SK-N-DZ (cell line): ENCODE results near the gene AFF2.

Experiments used
- DNase-seq: peaks from one replicate; pipeline ENCODE4 v3.0.0-alpha.2; 2015; ENCODE audit warnings: low spot score

The AFF2 gene

DNA sequence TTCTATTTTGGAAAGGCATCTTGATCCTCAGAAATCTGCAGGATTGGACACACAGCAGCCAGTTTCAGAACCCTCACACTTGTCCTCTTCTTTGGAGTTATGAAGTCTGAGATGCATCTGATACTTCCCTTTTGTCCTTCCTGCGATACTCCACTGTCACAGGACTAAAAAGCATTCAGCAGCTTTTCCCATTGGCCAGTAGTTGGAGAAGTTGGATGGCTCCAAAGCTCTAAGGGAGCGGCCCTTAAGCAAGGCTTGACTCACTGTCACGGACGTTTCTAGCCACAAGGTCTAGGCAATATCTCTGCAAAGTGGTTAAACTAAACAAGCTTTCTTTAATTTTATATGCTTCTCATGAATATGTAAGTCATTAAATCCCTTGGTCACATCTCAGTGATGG is 417.0 kb downstream of the AFF2 start:
- no peak for DNase-seq

- no peak for DNase-seq
These were observed 423.2 kb downstream of the AFF2 start for GRCh38 chrX:148923631-148924030.

DNA sequence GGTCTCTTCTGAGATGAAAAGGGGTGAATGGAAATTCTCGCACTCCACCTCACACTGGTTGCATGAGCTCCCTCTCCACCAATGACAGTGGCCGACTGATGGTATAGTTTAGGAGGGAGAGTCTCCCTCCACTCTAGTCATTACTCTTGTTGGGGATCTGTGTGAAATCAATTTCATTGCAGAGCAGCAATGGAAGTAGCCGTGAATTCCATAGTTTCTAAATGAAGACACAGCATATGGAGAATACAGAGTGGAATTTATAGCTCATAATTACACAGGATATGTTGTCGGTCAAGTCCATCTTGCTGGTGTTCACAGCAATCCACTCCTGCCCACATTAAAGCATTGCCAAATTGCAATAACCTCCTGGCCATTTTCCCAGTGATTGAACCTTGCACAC is 426.0 kb downstream of the AFF2 start:
- DNase-seq: no peak

DNA sequence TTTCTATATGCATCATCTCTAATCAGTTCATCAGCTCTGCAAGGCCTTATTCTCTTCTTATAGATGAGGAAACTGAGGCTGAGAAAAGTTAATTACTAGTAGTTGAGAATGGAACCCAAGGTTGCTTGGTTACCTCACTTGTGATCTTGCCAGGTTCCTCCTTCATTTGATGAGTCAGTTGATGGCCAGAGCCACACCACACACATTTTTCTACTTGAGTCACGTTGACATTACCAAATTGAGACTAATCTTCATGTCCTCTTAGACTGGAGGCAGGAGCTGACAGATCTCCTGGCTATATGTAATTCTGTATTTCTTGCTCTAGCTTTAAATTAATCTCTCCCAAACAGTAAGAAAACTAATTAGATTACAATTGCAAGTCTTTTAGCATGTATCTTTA is 428.4 kb downstream of the AFF2 start:
- no peak for DNase-seq

GRCh38 chrX:148929686-148930085 is 429.3 kb downstream of the AFF2 start:
- DNase-seq: no peak

DNA sequence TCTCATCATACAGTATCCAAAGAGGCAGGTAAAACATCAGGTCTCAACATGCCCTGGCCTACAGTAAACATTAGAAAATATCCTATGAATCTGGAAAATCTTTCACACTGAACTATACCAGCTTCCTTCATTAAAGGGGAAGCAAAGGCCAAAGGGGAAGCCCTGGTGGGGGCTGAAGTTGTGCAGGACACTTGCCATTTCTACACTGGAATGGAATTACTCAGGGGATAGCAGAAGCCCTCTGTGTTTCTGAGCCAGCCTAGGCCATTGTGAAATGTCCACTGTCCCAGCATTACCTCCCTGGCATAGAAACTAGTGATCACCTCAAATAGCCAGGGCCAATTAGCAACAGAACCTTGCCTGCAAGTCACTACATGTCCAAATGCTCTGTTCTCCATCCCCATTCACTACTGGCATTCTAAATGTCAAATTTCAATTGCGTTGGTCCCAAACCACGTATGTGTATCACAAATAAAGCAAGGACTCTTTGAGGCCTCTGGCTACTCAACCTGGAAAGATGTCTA is 429.9 kb downstream of the AFF2 start:
- no peak for DNase-seq

DNA sequence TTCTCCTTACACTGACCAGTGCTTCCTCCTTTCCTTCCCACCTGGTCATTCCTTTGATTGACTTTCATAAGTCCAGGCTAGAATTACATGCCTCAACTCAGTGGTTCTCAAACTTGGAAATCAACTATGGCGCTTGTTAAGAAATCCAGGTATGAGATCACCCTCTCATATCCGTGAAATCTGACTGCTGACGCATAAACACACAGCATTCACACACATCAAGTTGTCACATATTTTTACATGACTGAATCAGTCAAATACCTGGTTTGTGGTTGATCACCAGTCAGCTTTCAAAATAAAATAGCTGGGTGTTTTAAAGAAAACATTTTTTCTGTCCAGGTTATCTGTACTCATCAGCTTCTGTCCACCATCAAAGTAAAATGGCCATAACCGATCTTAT is 433.5 kb downstream of the AFF2 start:
- no peak for DNase-seq

DNA sequence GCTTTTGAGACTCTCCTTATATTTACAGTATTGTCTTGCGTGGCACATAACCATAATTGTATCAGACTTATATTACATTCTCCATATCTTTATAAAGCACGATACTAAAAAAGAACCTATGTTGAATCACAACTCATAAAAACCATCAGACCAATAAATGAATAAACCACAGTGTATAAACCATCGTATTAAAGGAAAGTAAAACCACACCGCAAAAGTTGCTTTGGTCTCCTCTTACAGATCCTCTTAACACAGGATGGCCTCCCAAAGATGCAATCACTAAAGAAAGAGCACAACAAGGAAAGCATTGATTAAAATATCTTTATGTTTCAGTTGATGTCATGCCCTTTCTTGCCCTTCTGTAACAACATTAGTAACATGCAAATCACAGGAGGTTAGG is 437.9 kb downstream of the AFF2 start:
- DNase-seq: no peak

GRCh38 chrX:148940411-148940996 is 440.1 kb downstream of the AFF2 start:
- no peak for DNase-seq

- DNase-seq: no peak
These were observed 442.3 kb downstream of the AFF2 start for GRCh38 chrX:148942754-148943153.

DNA sequence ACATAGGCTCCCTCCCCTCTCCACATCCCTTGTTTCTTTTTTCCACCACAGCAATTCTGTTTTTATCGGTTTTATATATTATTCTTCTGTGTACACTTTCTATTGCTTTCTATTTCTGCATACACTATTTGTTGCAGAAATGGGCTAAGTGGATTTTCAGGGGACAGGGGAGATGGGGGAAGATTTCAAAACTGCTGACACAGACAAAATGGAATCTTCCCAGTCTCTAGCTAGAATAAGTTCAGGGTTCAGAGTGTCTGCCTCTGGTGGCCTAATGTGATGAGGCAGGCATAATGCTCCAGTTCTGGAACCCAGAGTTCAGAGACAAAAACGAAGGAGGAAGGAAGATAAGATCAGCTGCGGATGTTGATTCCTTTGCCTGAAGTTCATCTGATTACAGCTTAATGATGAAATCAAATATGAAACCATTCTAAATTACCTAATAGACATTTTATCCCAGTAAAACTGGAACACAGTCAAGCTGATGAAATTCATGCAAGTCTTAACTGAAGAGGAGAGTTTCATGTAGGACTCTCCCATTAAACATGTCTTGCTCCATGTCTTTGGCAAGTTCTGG is 447.1 kb downstream of the AFF2 start:
- DNase-seq: peak; percentile 1

GRCh38 chrX:148956352-148956751 is 455.9 kb downstream of the AFF2 start:
- no peak for DNase-seq

DNA sequence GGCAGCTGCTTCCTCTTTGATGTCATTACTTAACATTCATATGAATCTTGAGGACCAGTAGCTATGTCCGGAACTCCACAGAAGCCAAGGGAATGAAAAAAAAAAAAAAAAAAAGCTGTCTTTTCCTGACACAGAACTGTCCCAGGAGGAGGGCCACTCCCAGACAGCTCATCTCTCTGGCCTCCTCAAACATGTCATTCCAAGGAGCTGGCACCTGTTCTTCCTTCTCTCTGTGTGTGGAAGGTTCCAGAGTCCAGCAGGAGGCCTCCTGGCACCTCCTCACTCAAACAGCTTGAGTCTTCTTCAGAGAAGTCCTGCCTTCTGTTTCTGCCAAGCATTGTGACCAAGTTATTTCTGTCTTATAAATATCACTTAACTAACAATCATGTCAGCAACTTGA is 458.5 kb downstream of the AFF2 start:
- DNase-seq: no peak

GRCh38 chrX:148960060-148960459 is 459.6 kb downstream of the AFF2 start:
- DNase-seq: no peak

DNA sequence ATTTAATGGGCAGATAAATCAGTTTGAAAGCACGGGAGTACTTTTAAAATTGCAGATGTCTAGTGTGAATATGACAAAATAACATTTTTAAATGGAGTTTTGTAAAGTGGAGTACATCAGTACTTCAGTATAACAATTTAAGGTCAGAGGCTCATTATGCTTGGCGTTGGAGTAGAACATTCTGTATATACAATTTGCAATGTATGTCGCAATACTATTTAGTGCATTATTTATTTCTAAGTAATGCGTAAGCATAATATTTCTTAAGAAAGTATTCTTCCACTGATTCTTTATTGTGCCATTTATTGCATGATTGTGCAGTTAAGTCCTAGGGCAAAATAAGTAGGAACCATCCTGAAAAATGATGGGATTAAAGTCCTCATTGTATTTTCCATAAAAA is 461.6 kb downstream of the AFF2 start:
- no peak for DNase-seq

DNA sequence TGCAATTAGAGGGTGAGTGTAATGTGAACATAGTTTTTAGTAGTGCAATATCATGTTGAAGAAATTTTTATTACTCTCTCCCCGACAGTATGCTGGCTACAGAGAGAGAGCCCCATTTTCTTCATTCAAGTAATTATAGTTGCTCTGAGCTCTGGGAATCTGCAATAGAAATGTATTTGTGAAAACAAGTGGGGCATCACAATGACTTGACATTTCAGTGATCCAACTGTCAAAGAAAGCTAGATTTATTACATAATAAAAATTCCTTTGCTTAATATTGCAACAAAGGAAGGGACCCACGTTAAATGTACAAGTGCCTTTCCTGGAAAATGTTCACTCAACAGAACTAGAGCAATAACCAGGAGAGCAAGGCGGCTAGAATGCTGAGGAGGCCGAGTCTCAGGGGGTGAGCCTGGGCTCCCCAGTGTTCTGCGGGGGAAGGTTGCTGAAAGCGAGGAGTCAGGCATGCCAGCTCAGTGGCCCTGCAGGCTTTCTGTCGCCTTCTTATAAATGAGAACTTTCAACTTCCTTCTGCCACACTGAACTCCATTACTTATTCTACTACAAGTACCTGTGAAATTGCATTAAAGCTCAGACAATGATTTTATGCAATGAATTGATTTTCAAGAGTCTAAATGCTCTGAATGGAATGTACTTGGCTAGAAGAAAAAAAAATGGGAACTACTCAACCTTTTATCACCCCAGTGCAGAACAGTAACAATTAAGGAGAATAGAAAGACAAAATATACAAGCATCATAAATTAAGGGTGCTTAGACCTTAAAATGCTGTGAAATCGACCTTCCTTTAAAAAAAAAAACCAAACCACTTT is 476.4 kb downstream of the AFF2 start:
- DNase-seq: no peak

DNA sequence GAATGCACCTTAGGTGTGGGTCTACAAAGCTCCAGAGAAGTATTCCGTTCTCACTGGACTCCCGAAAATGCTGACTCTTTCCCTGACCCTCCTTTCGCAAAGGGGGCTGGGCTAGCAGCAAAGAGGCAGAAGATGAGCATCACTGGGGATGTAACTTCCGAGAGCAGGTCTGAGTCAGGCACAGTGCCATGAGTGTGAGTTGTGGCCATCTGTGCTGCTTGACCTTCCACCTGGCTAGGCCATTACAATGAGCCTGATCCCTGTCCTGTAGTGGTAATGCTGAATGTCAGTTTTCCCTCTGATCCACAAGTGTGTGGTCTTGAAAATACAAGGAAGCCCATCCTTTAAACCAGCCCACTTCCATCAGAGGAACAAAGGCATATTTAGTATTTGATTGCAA is 479.4 kb downstream of the AFF2 start:
- no peak for DNase-seq

DNA sequence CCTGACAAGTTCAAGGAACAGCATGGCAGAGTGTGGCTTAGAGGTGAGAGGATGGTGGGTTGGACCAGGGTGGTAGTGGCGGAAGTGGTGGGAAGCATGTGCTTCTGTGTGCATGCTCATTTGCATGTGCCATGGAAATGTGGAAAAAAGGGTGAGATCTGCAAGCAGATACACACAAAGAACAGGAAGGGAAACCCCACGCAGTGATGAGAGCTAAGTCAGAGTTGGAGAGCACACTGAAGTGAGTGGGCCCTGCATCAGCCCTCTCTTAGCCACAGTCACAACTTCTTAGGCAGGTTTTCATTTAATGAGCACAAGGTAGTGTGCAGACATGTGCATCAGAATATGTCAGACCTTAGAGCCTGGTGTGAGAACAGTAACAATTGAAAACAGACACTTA is 483.8 kb downstream of the AFF2 start:
- no peak for DNase-seq

- no peak for DNase-seq
These were observed 491.1 kb downstream of the AFF2 start for GRCh38 chrX:148991502-148991901.

DNA sequence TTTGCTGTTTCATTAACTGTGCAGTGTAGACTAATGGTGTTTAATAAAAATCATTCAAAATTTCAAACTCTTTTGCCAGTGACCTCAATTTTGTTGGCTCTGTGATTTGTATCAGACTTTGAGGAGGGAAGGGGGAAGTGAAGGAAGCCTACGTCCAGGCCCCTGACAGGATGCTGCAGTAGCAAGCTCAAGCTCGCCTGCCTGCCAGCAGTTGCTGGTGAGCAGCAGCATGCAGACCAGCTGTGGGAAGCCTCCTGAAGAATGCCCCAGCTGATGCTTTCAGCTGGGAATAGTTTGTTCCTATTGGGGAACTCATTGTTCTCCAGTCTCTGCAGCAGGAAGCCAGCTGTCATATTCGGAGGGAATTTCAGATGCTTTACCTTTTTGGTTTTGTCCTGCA is 495.2 kb downstream of the AFF2 start:
- no peak for DNase-seq

GRCh38 chrX:149002320-149002719 is 501.9 kb downstream of the AFF2 start:
- DNase-seq: no peak

DNA sequence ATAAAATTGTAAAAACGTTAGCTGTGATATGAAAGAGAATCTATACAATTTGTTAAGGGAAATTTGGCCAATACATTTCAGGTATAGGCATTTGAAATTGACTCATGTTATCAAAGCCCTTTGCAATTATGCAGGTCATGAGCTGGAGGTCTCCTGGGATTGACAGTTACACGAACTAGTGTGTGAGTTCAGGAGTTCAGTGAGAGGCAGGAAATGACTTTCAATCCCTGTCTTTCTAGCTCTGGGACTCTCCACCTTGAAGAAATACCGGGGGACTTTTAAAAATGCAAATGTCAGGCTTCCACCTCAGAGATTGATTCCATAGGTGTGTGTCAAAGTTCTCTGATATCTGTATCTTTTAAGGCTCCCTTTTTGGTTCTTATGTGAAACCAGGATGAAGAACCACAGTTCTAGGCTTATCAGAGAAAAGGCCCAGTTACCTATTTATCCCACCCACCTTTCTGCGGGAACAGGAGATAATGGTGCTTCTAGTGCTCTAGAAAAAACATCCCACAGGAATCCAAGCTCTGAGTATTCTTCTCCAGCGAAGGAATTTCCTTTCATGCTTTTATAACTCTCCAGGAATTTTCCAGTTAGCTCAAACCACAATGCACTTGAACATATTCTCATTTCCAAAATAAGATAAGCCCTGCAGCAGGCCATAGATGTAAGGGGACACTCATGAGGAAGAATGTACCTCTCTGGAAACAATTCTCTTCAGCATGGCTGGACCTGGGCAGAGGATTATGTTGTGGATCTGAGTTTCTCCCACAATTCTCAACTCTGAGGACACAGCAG is 503.6 kb downstream of the AFF2 start:
- DNase-seq: no peak
